ENCODE measurements around the gene PXDC1. TPM values are rescaled to one million over a fixed set of nuclear protein-coding genes. Genes with fewer than 3 reads are reported as not detected.

PXDC1 gene
- total and polyA plus RNA-seq, 9 donors = 15.3 to 29.0 (median 20.3) TPM

DNA sequence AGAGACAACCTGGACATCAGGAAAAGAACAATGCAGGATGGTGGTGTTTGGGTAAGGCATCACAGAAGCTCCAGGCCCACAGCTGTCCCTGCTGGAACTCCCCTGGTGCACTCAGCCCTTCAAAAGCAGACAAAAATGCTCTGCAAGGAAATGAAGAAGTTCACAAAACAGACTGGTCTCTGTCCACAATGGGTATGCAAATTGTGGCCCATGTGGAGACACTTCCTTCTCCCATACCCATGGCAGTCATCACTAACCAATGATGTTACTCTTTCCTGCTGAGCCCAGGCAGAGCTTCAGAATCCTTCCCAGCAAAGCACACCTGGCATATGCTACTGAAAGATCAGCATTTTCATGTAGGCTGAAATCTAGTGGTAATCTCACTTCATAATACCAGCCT is 42.6 kb upstream of the PXDC1 start:
- Histone ChIP-seq H3K27ac (ENCODE audit: low read length) (no peak overlapping the region), H3K4me3 (ENCODE audit: low read length) (no peak overlapping the region), H3K9me3 (replicated peaks; ENCODE audit: control insufficient read depth, low read depth, low read length) (no peaks in the 10 kb centered on the region), H3K36me3 (ENCODE audit: control insufficient read depth, insufficient read depth, low read length) (no peaks in the 10 kb centered on the region), H3K4me1 (ENCODE audit: control insufficient read depth, insufficient read depth, low read length) (peaks cover 22% of the 10 kb centered on the region), H3K27me3 (ENCODE audit: control insufficient read depth, insufficient read depth, low read length) (no peaks in the 10 kb centered on the region)
- DNase-seq = no peak

- DNase-seq = no peak
- Histone ChIP-seq H3K27me3 (ENCODE audit: control insufficient read depth, insufficient read depth, low read length) (no peaks in the 10 kb centered on the region), H3K36me3 (ENCODE audit: control insufficient read depth, insufficient read depth, low read length) (no peaks in the 10 kb centered on the region), H3K9me3 (replicated peaks; ENCODE audit: control insufficient read depth, low read depth, low read length) (no peaks in the 10 kb centered on the region), H3K4me3 (ENCODE audit: low read length) (no peak overlapping the region), H3K4me1 (ENCODE audit: control insufficient read depth, insufficient read depth, low read length) (peaks cover 21% of the 10 kb centered on the region), H3K27ac (ENCODE audit: low read length) (no peak overlapping the region)
- WGBS (ENCODE audit: insufficient coverage) = no CpG with 5 or more reads among the region's 3 CpGs
These were observed 42.0 kb upstream of the PXDC1 start for GRCh38 chr6:3793545-3793944.

- Histone ChIP-seq H3K27ac (ENCODE audit: low read length) (no peak overlapping the region), H3K9me3 (replicated peaks; ENCODE audit: control insufficient read depth, low read depth, low read length) (no peaks in the 10 kb centered on the region), H3K4me3 (ENCODE audit: low read length) (no peak overlapping the region), H3K4me1 (ENCODE audit: control insufficient read depth, insufficient read depth, low read length) (peaks cover 9% of the 10 kb centered on the region), H3K36me3 (ENCODE audit: control insufficient read depth, insufficient read depth, low read length) (no peaks in the 10 kb centered on the region), H3K27me3 (ENCODE audit: control insufficient read depth, insufficient read depth, low read length) (no peaks in the 10 kb centered on the region)
- WGBS (ENCODE audit: insufficient coverage) = 100% methylated on average over 3 of the region's 8 CpGs
- no peak for DNase-seq
These were observed 40.2 kb upstream of the PXDC1 start for GRCh38 chr6:3791526-3792203.

DNA sequence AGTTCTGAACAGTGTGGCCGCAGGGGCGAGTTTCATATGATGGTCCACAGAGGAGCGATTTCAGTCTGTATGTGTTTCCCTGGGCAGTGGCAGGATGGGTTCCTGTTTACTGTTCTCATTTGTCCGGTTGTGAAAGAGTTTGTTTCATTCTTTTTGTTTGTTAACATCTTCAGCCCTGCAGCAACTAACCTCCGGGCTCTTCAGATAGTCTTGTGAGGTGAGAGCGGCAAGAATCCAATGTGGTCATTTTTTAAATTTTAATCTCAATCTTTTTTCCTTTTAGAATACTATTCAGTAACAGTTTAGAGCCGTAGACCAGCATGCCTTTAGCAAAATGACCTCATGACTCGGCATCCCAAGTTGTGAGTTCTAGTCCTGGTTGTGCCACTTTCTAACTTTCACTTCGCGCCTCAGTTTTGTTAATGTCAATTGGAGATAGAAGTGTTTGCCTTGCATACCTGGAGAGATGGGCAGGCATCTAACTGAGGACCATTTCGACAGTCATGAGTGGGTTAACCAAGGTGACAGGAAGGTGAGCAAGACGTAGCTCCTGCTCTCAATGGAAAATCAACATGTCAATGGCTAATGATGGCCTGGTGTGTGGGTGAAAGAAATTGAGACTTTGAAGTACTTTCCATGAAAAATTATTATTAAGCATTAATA is 38.5 kb upstream of the PXDC1 start:
- H3K36me3 ChIP-seq (ENCODE audit: control insufficient read depth, insufficient read depth, low read length) = no peaks in the 10 kb centered on the region
- 96% methylated on average over 6 of the region's 12 CpGs for WGBS (ENCODE audit: insufficient coverage)

DNA sequence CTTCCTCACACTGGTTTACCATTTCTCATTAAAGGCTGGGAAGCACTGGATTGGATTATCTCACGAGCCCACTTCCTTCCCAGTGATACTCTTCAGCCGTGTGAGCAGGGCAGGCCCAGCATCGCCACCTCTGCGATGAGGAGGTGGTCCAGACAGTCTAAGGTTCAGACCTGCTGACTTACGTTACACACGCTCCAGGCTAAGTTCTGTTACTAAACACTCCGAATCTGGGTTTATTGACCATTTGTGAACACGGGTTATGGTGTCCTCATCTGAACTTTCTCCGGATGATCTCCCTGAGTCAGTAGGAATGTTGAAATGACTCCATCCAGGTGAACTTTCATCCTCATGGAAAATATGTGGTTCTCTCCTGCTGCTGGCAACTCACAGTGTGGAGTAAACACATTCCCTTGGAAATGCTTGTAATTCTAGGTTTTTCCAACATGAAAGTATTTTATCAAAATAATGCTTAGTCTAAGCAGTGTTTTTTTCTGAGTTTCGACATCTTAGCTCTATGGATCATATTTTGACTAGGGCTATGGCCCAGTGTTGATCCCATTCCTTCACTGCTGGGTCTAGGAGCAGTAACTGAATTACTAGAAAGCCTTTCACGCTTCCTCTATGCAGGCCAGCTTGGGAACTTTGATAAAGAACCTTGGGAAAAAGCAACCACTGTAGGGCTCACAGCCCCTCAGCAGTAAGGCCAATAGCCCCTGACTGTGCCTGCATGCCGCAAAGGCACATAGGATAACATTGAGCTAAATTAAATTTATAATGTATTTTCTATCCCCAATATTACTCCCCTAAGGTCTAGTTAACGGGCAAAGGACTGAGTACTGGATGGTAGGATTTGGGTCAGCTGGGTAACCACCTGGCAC is 37.7 kb upstream of the PXDC1 start:
- 84% methylated on average over 7 of the region's 13 CpGs for WGBS (ENCODE audit: insufficient coverage)
- no peaks in the 10 kb centered on the region for H3K27me3 ChIP-seq (ENCODE audit: control insufficient read depth, insufficient read depth, low read length)
- no peaks in the 10 kb centered on the region for H3K4me1 ChIP-seq (ENCODE audit: control insufficient read depth, insufficient read depth, low read length)
- H3K36me3 ChIP-seq (ENCODE audit: control insufficient read depth, insufficient read depth, low read length) = no peaks in the 10 kb centered on the region
- H3K9me3 ChIP-seq (replicated peaks; ENCODE audit: control insufficient read depth, low read depth, low read length) = no peaks in the 10 kb centered on the region
- no peak overlapping the region for H3K4me3 ChIP-seq (ENCODE audit: low read length)
- no peak overlapping the region for H3K27ac ChIP-seq (ENCODE audit: low read length)
- no peak for DNase-seq

More for the DNA sequence above, 38.5 kb upstream of the PXDC1 start:
- no peaks in the 10 kb centered on the region for H3K4me1 ChIP-seq (ENCODE audit: control insufficient read depth, insufficient read depth, low read length)
- DNase-seq = no peak
- H3K9me3 ChIP-seq (replicated peaks; ENCODE audit: control insufficient read depth, low read depth, low read length) = no peaks in the 10 kb centered on the region
- no peaks in the 10 kb centered on the region for H3K27me3 ChIP-seq (ENCODE audit: control insufficient read depth, insufficient read depth, low read length)
- H3K4me3 ChIP-seq (ENCODE audit: low read length) = no peak overlapping the region
- H3K27ac ChIP-seq (ENCODE audit: low read length) = no peak overlapping the region

GRCh38 chr6:3788408-3789017 is 37.0 kb upstream of the PXDC1 start:
- no peak overlapping the region for H3K27ac ChIP-seq (ENCODE audit: low read length)
- no peaks in the 10 kb centered on the region for H3K4me1 ChIP-seq (ENCODE audit: control insufficient read depth, insufficient read depth, low read length)
- H3K27me3 ChIP-seq (ENCODE audit: control insufficient read depth, insufficient read depth, low read length) = no peaks in the 10 kb centered on the region
- no peak overlapping the region for H3K4me3 ChIP-seq (ENCODE audit: low read length)
- H3K9me3 ChIP-seq (replicated peaks; ENCODE audit: control insufficient read depth, low read depth, low read length) = no peaks in the 10 kb centered on the region
- DNase-seq = no peak
- no peaks in the 10 kb centered on the region for H3K36me3 ChIP-seq (ENCODE audit: control insufficient read depth, insufficient read depth, low read length)
- WGBS (ENCODE audit: insufficient coverage) = 66% methylated on average over 12 of the region's 12 CpGs

DNA sequence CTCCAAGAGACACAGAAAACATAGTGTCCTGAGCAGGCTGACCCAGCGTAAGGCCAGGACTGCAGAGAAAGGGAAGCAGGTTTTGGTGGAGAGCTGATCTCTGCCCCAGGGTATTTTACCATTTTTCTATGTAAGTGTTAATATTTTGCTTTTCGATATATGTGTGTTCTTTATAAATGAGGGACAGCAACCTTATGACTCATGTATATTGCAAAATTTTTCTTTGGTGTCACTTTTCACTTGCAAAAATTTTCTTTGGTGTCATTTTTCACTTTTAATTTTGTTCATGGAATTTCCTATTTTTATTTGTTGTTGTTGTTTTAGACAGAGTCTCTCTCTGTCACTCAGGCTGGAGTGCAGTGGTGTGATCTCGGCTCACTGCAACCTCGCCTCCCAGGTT is 34.6 kb upstream of the PXDC1 start:
- Histone ChIP-seq H3K4me1 (ENCODE audit: control insufficient read depth, insufficient read depth, low read length) (no peaks in the 10 kb centered on the region), H3K27ac (ENCODE audit: low read length) (no peak overlapping the region), H3K9me3 (replicated peaks; ENCODE audit: control insufficient read depth, low read depth, low read length) (no peaks in the 10 kb centered on the region), H3K36me3 (ENCODE audit: control insufficient read depth, insufficient read depth, low read length) (no peaks in the 10 kb centered on the region), H3K4me3 (ENCODE audit: low read length) (no peak overlapping the region), H3K27me3 (ENCODE audit: control insufficient read depth, insufficient read depth, low read length) (no peaks in the 10 kb centered on the region)
- no peak for DNase-seq
- no CpG with 5 or more reads among the region's 4 CpGs for WGBS (ENCODE audit: insufficient coverage)

DNA sequence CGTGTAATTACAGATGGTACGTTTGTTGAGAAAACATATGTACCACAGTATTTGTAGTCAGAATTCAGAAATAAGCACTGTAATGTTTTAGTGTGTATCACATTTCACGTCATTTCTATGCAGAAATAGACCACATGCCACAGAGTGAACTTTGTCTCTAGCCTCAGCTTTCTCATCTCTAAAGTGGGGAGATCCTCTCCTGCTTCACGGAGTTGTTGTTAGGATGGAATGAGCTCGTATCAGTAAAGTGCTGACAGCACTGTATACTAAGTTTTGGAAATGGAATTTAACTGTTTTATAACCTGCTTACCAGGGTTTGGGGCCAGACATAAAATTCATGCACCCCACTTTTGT is 34.2 kb upstream of the PXDC1 start:
- no peak overlapping the region for H3K27ac ChIP-seq (ENCODE audit: low read length)
- H3K9me3 ChIP-seq (replicated peaks; ENCODE audit: control insufficient read depth, low read depth, low read length) = no peaks in the 10 kb centered on the region
- H3K27me3 ChIP-seq (ENCODE audit: control insufficient read depth, insufficient read depth, low read length) = no peaks in the 10 kb centered on the region
- DNase-seq = no peak
- H3K4me1 ChIP-seq (ENCODE audit: control insufficient read depth, insufficient read depth, low read length) = no peaks in the 10 kb centered on the region
- H3K4me3 ChIP-seq (ENCODE audit: low read length) = no peak overlapping the region
- H3K36me3 ChIP-seq (ENCODE audit: control insufficient read depth, insufficient read depth, low read length) = no peaks in the 10 kb centered on the region
- 92% methylated on average over 2 of the region's 5 CpGs for WGBS (ENCODE audit: insufficient coverage)

- no peak for DNase-seq
- no peaks in the 10 kb centered on the region for H3K36me3 ChIP-seq (ENCODE audit: control insufficient read depth, insufficient read depth, low read length)
- no peak overlapping the region for H3K4me3 ChIP-seq (ENCODE audit: low read length)
- H3K27ac ChIP-seq (ENCODE audit: low read length) = no peak overlapping the region
- 88% methylated on average over 10 of the region's 26 CpGs for WGBS (ENCODE audit: insufficient coverage)
- H3K4me1 ChIP-seq (ENCODE audit: control insufficient read depth, insufficient read depth, low read length) = no peaks in the 10 kb centered on the region
- no peaks in the 10 kb centered on the region for H3K9me3 ChIP-seq (replicated peaks; ENCODE audit: control insufficient read depth, low read depth, low read length)
- H3K27me3 ChIP-seq (ENCODE audit: control insufficient read depth, insufficient read depth, low read length) = no peaks in the 10 kb centered on the region
These were observed 33.6 kb upstream of the PXDC1 start for GRCh38 chr6:3784885-3785744.
